Endothelial cell of umbilical vein (primary cell): ENCODE measurements around the gene SYNE1. TPM values are rescaled to one million over a fixed set of nuclear protein-coding genes. Genes with fewer than 3 reads are reported as not detected.

Experiments used
- BruUV-seq: library from RNA; stranded (reverse); fragments of 400-500 nt; replicated peaks from 2 replicates; lab custom pipeline; 2021; lab: Mats Ljungman, UMichigan
- CTCF ChIA-PET: fragments of 300-600, 350-600 bp; sonication (Branson Sonifier 250); formaldehyde crosslinking; loops from one replicate; lab custom pipeline; 2021; ENCODE audit warnings: antibody characterized with exemption, inconsistent platforms; lab: Charles Lee
- POLR2A ChIA-PET: fragments of 300-600, 350-600 bp; sonication (Branson Sonifier 250); formaldehyde crosslinking; loops from one replicate; lab custom pipeline; 2021; ENCODE audit warnings: antibody characterized with exemption, inconsistent platforms; lab: Charles Lee
- DNase-seq: peaks from one replicate; pipeline ENCODE4 v3.0.0-alpha.2; 2011; ENCODE audit warnings: low read depth, low spot score
- FAIRE-seq: peaks from 2 replicates; lab custom pipeline; 2011; peaks lifted over from hg19 to GRCh38; lab: Jason Lieb, UNC
- H2AFZ ChIP-seq: 2 replicates; pipeline ENCODE4 v1.6.0; 2012; ENCODE audit warnings: low read depth, low read length, control low read depth, inconsistent platforms
- H3K27ac ChIP-seq: 2 replicates; pipeline ENCODE4 v1.5.1; 2011; ENCODE audit warnings: low read depth, mild to moderate bottlenecking, control low read depth, low read length, moderate library complexity; ENCODE audit not compliant: insufficient read depth
- H3K27me3 ChIP-seq, 2 experiments: 2 replicates each; pipeline versions ENCODE4 v1.6.0 to v1.6.1; 2011; ENCODE audit warnings: low read length in 2 of 2, mixed read lengths in 1 of 2; ENCODE audit not compliant: control insufficient read depth in 2 of 2, insufficient read depth in 2 of 2
- H3K36me3 ChIP-seq, 2 experiments: 2 replicates in 1 of 2; 3 replicates in 1 of 2; pipeline ENCODE4 v1.5.1; 2011; ENCODE audit warnings: low read length in 2 of 2, mild to moderate bottlenecking in 1 of 2, moderate library complexity in 1 of 2; ENCODE audit not compliant: control insufficient read depth in 2 of 2, insufficient read depth in 2 of 2; ENCODE audit errors: extremely low read depth in 1 of 2
- H3K4me1 ChIP-seq: 3 replicates; pipeline ENCODE4 v1.5.1; 2011; ENCODE audit warnings: mild to moderate bottlenecking, low read length; ENCODE audit not compliant: control insufficient read depth, insufficient read depth; ENCODE audit errors: extremely low read depth
- H3K4me2 ChIP-seq: 2 replicates; pipeline ENCODE4 v1.6.1; 2011; ENCODE audit warnings: low read length, control low read depth, mixed read lengths; ENCODE audit not compliant: insufficient read depth
- H3K4me3 ChIP-seq, 3 experiments: fragments of 200-600 bp in 1 of 3; sonication (generic), shearing (Covaris generic) in 1 of 3; replicated peaks in 1 of 3; 2 replicates each; pipeline ENCODE4 v1.5.1; 2011 to 2016; ENCODE audit warnings: control low read depth in 3 of 3, low read length in 3 of 3, mild to moderate bottlenecking in 2 of 3, inconsistent platforms in 1 of 3, low read depth in 1 of 3, moderate library complexity in 1 of 3; ENCODE audit not compliant: insufficient read depth in 1 of 3
- H3K79me2 ChIP-seq: 2 replicates; pipeline ENCODE4 v1.6.0; 2012; ENCODE audit warnings: low read length, inconsistent platforms; ENCODE audit not compliant: control insufficient read depth, insufficient read depth
- H3K9ac ChIP-seq: replicated peaks from 2 replicates; pipeline ENCODE3; 2011; ENCODE audit warnings: low read length, control low read depth; ENCODE audit not compliant: insufficient read depth; ENCODE audit errors: extremely low read depth
- H3K9me1 ChIP-seq: replicated peaks from 3 replicates; pipeline ENCODE4 v1.6.0; 2011; ENCODE audit warnings: mild to moderate bottlenecking, low read length; ENCODE audit not compliant: control insufficient read depth, insufficient read depth; ENCODE audit errors: extremely low read depth
- H3K9me3 ChIP-seq: replicated peaks from 2 replicates; pipeline ENCODE4 v1.5.1; 2012; ENCODE audit warnings: low read length, inconsistent platforms; ENCODE audit not compliant: control insufficient read depth, insufficient read depth
- H4K20me1 ChIP-seq: replicated peaks from 2 replicates; pipeline ENCODE3; 2011; ENCODE audit warnings: mild to moderate bottlenecking, low read length; ENCODE audit not compliant: control insufficient read depth, insufficient read depth; ENCODE audit errors: extremely low read depth
- EZH2 ChIP-seq: IDR thresholded peaks from 2 replicates; pipeline ENCODE4 v1.6.1; 2012; ENCODE audit warnings: borderline replicate concordance, low read depth, mild to moderate bottlenecking, moderate library complexity, low read length, inconsistent platforms; ENCODE audit not compliant: severe bottlenecking
- FOS ChIP-seq: IDR thresholded peaks from 2 replicates; pipeline ENCODE4 v1.6.1; 2011; ENCODE audit warnings: mild to moderate bottlenecking, low read length, moderate library complexity, borderline replicate concordance; ENCODE audit not compliant: insufficient read depth
- GATA2 ChIP-seq: IDR thresholded peaks from 2 replicates; pipeline ENCODE4 v1.7.0; 2011; ENCODE audit warnings: low read depth, mild to moderate bottlenecking, moderate library complexity, mixed read lengths, low read length; ENCODE audit not compliant: insufficient read length, insufficient read depth
- JUN ChIP-seq: IDR thresholded peaks from 2 replicates; pipeline ENCODE4 v1.6.1; 2011; ENCODE audit warnings: borderline replicate concordance, low read depth; ENCODE audit not compliant: insufficient read length, insufficient read depth
- MYC ChIP-seq: IDR thresholded peaks from one replicate; pipeline ENCODE4 v1.6.1; 2011; ENCODE audit warnings: mild to moderate bottlenecking, low read depth, low read length
- POLR2A ChIP-seq: IDR thresholded peaks from 2 replicates; pipeline ENCODE4 v1.6.1; 2012; ENCODE audit warnings: low read depth, mild to moderate bottlenecking, control low read depth, low read length
- POLR2AphosphoS5 ChIP-seq: IDR thresholded peaks from 2 replicates; pipeline ENCODE4 v1.6.1; 2012; ENCODE audit warnings: low read depth, mild to moderate bottlenecking, control low read depth, low read length, moderate library complexity; ENCODE audit not compliant: insufficient read depth
- dilution Hi-C: fragments of 300-500 bp; cut with MboI; formaldehyde crosslinking; loops from one replicate; pipeline ENCODE4 v1.15.0; 2019; ENCODE audit warnings: low sequenced_read_pairs; ENCODE audit not compliant: extremely low pct_ligation_motif_present
- intact Hi-C: fragments of 100-400 bp; cut with micrococcal nuclease; formaldehyde crosslinking; loops from one replicate; pipeline ENCODE4 v1.10.0; 2022
- polyA plus RNA-seq, 4 experiments: library from polyadenylated mRNA; depleted of rRNA in 3 of 4; stranded (reverse) in 3 of 4; unstranded in 1 of 4; fragments of >200 nt; gene quantifications; 2 replicates each; pipeline versions ENCODE4 v1.2.1 to v1.2.3, GENCODE V29; 2011 to 2012; ENCODE audit warnings: missing spikeins in 1 of 4
- total RNA-seq: library from RNA; stranded (reverse); gene quantifications from 2 replicates; pipeline ENCODE4 v1.2.3, GENCODE V29; 2021
- TF ChIP-seq, protein P1 (sequence below), 2 donors: IDR thresholded peaks; 1 replicate in 1 of 2; 2 replicates in 1 of 2; pipeline ENCODE4 v1.5.1; 2011; ENCODE audit warnings: low read length in 2 of 2, mild to moderate bottlenecking in 2 of 2, moderate library complexity in 2 of 2, control low read depth in 1 of 2, inconsistent platforms in 1 of 2, low read depth in 1 of 2; ENCODE audit not compliant: insufficient read depth in 1 of 2; ENCODE audit errors: extremely low read depth in 1 of 2
- TF ChIP-seq, protein P2 (sequence below): IDR thresholded peaks from 2 replicates; pipeline ENCODE4 v1.6.1; 2011; ENCODE audit not compliant: insufficient read depth, insufficient read length

The SYNE1 gene
- total and polyA plus RNA-seq, 2 donors (not counting 3 experiments of a cell fraction or from before 2014, with no cell fraction given): 26.5 to 52.3 TPM

DNA sequence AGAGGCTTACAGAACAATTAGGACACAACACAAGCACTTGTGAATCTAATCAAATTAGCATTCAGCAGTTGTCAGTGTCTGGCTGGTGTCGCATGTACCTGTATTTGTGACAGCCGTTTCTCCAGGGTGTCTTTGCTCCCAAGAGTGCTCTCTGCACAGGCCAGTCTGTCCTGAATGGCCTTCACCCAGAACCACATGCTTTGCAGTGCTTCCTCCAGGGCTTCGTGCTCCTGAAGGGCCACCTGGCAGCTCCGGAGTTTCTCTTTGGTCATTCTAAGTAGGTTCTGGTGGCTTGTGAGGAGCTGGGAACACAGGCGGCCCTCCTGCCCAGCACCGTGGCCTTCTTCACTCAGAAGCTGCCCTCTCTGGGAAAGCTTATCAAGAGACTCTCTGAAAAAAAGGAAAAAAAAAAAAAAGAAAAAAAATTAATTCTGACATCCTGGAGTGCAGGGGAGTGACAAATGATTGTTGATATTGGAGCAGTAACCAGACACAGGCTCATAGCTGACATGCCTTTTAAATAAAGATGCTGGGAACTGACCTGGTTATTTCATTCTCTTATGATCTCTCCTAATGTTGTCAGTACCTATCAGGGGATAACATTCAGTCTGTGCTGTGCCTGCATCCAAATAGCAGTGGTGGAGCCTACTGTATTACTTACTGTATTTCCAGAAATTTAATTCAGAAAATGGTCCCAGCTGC lies 245.8 kb downstream of the SYNE1 start:
- Histone ChIP-seq H3K9me3 (no peaks in the 10 kb centered on the region), H3K9me1 (no peaks in the 10 kb centered on the region), H3K36me3 (no peaks in the 10 kb centered on the region), H3K4me1 (no peaks in the 10 kb centered on the region), H3K27me3 (no peaks in the 10 kb centered on the region), H3K27ac (no peak overlapping the region), H2AFZ (no peak overlapping the region), H4K20me1 (no peaks in the 10 kb centered on the region), H3K4me3 (no peak overlapping the region), H3K4me2 (no peak overlapping the region), H3K9ac (no peak overlapping the region), H3K79me2 (no peaks in the 10 kb centered on the region)
- TF ChIP-seq MYC (no peak), GATA2 (no peak), EZH2 (no peak), POLR2A (no peak), POLR2AphosphoS5 (no peak), JUN (no peak), FOS (no peak)
- TF ChIP-seq, protein P1, sequence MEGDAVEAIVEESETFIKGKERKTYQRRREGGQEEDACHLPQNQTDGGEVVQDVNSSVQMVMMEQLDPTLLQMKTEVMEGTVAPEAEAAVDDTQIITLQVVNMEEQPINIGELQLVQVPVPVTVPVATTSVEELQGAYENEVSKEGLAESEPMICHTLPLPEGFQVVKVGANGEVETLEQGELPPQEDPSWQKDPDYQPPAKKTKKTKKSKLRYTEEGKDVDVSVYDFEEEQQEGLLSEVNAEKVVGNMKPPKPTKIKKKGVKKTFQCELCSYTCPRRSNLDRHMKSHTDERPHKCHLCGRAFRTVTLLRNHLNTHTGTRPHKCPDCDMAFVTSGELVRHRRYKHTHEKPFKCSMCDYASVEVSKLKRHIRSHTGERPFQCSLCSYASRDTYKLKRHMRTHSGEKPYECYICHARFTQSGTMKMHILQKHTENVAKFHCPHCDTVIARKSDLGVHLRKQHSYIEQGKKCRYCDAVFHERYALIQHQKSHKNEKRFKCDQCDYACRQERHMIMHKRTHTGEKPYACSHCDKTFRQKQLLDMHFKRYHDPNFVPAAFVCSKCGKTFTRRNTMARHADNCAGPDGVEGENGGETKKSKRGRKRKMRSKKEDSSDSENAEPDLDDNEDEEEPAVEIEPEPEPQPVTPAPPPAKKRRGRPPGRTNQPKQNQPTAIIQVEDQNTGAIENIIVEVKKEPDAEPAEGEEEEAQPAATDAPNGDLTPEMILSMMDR (IDR thresholded peaks at IDR 0.05; ENCODE audit: extremely low read depth in 1 of 2, insufficient read depth in 1 of 2, low read depth in 1 of 2, low read length in 2 of 2): no peak
- TF ChIP-seq, protein P2, sequence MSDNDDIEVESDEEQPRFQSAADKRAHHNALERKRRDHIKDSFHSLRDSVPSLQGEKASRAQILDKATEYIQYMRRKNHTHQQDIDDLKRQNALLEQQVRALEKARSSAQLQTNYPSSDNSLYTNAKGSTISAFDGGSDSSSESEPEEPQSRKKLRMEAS: no peak
- ChIA-PET POLR2A (no interaction called here), CTCF (interaction anchor here (0.6 to 1.4 kb wide), 2 partner anchors 118 to 298 kb away, joined by 3 to 4 read pairs; no protein-coding TSS in a partner anchor)
- intact Hi-C loops: no loop called here
- dilution Hi-C loops: no loop called here
- DNase-seq: no peak
- FAIRE-seq: no peak
- BruUV-seq: no TSS peak
